ENCODE measurements around the gene EPC2. TPM values are rescaled to one million over a fixed set of nuclear protein-coding genes. Genes with fewer than 3 reads are reported as not detected.
A peak's percentile ranks its signal among the peaks of the same experiment; 100 is the strongest.

EPC2 gene
- total and polyA plus RNA-seq, 10 of the 15 experiments (the other 5 are each of a cell fraction or from before 2014, with no cell fraction given) = 2.0 to 16.5 (median 10.8) TPM

- no TSS peak for BruUV-seq (replicated peaks)
- ATAC-seq (peak; percentile 23), FAIRE-seq (no peak), DNase-seq (ENCODE audit: low read depth, low spot score) (no peak)
- no peak overlapping the region for H2AFZ ChIP-seq (ENCODE audit: control insufficient read depth, low read depth, low read length)
- ChIA-PET SMC1A (ENCODE audit: uncharacterized antibody, unreplicated experiment) (no interaction called here), CTCF (no interaction called here), POLR2A (no interaction called here), RAD21 (ENCODE audit: unreplicated experiment) (no interaction called here)
- H3K9ac ChIP-seq (ENCODE audit: control insufficient read depth, insufficient read depth, low read length) = no peak overlapping the region
- in situ Hi-C loops (cut with MboI) (no loop called here), intact Hi-C loops (cut with micrococcal nuclease; ENCODE audit: unreplicated experiment) (no loop called here)
- WGBS (ENCODE audit: insufficient coverage, insufficient replicate concordance, low lambda C conversion rate, missing lambda C conversion rate) = 100% methylated on average over 1 of the region's 1 CpG
- no peaks in the 10 kb centered on the region for H3K27me3 ChIP-seq (replicated peaks in 1 of 2; ENCODE audit: control insufficient read depth in 2 of 2, insufficient read depth in 2 of 2, low read length in 1 of 2)
- H4K20me1 ChIP-seq (ENCODE audit: control insufficient read depth, insufficient read depth) = no peaks in the 10 kb centered on the region
- H3K4me1 ChIP-seq (ENCODE audit: control insufficient read depth, insufficient read depth, low read length) = peaks cover 14% of the 10 kb centered on the region
- TF ChIP-seq ATF7 (IDR thresholded peaks at IDR 0.05; ENCODE audit: low read depth) = 0 out of 2 replicates have a peak, but pooled peaks have one; percentile 19
- no peak for TF ChIP-seq CEBPB (IDR thresholded peaks at IDR 0.05; ENCODE audit: borderline replicate concordance in 1 of 2, low read depth in 2 of 2, low read length in 2 of 2)
- peak; percentile 84 for TF ChIP-seq RUNX3 (IDR thresholded peaks at IDR 0.05; ENCODE audit: low read length)
- peak; percentile 77 for TF ChIP-seq TCF7 (IDR thresholded peaks at IDR 0.05; ENCODE audit: borderline replicate concordance)
- TF ChIP-seq MTA2 (IDR thresholded peaks at IDR 0.05; ENCODE audit: low read depth) = peak; percentile 90
- H3K4me3 ChIP-seq = no peak overlapping the region
- no peak overlapping the region for H3K27ac ChIP-seq (ENCODE audit: control insufficient read depth, insufficient read depth)
- H3K36me3 ChIP-seq (ENCODE audit: control insufficient read depth in 2 of 2, insufficient read depth in 2 of 2, low read length in 1 of 2) = no peaks in the 10 kb centered on the region; a peak in 1 of 4 replicates
- peak overlapping the region; percentile 30; the same call in 1 of the 2 replicates for H3K4me2 ChIP-seq (ENCODE audit: control insufficient read depth, insufficient read depth)
- H3K9me3 ChIP-seq (replicated peaks; ENCODE audit: control insufficient read depth, insufficient read depth, low read length) = peaks cover 3% of the 10 kb centered on the region
- peaks cover 22% of the 10 kb centered on the region for H3K79me2 ChIP-seq (ENCODE audit: control insufficient read depth, insufficient read depth, low read length)
Observed at GRCh38 chr2:148725564-148725963, 81.0 kb downstream of the EPC2 start.

- POLR2A ChIA-PET = no interaction called here
- WGBS (ENCODE audit: insufficient coverage, insufficient replicate concordance, low lambda C conversion rate, missing lambda C conversion rate) = 58% methylated on average over 3 of the region's 3 CpGs
- no peaks in the 10 kb centered on the region for H4K20me1 ChIP-seq (ENCODE audit: control insufficient read depth, insufficient read depth)
- peaks cover 10% of the 10 kb centered on the region for H3K4me1 ChIP-seq (ENCODE audit: control insufficient read depth, insufficient read depth, low read length)
- peaks cover 3% of the 10 kb centered on the region for H3K9me3 ChIP-seq (replicated peaks; ENCODE audit: control insufficient read depth, insufficient read depth, low read length)
- in situ Hi-C loops (cut with MboI) = no loop called here
- no peak overlapping the region for H3K9ac ChIP-seq (ENCODE audit: control insufficient read depth, insufficient read depth, low read length)
- peak overlapping the region; percentile 41 for H3K4me2 ChIP-seq (ENCODE audit: control insufficient read depth, insufficient read depth)
- SMC1A ChIA-PET (ENCODE audit: uncharacterized antibody, unreplicated experiment) = no interaction called here
- ATAC-seq (peak; percentile 81), DNase-seq (ENCODE audit: low read depth, low spot score) (peak; percentile 52), FAIRE-seq (peak; percentile 84)
- no peak overlapping the region for H3K27ac ChIP-seq (ENCODE audit: control insufficient read depth, insufficient read depth)
- TF ChIP-seq SREBF1 (IDR thresholded peaks at IDR 0.05; ENCODE audit: low read length) (no peak), RUNX3 (IDR thresholded peaks at IDR 0.05; ENCODE audit: low read length) (peak; percentile 32), ZNF622 (IDR thresholded peaks at IDR 0.05) (no peak), PRDM15 (CRISPR knock-in tag; IDR thresholded peaks at IDR 0.05) (no peak), RAD21 (IDR thresholded peaks at IDR 0.05; ENCODE audit: insufficient read depth, low read depth, low read length) (no peak), ZNF384 (IDR thresholded peaks at IDR 0.05; ENCODE audit: borderline replicate concordance, low read depth, low read length) (no peak)
- H3K4me3 ChIP-seq = no peak overlapping the region; the same call in 1 of the 2 replicates
- CTCF ChIA-PET = no interaction called here
- intact Hi-C loops (cut with micrococcal nuclease; ENCODE audit: unreplicated experiment) = no loop called here
- H3K27me3 ChIP-seq (replicated peaks in 1 of 2; ENCODE audit: control insufficient read depth in 2 of 2, insufficient read depth in 2 of 2, low read length in 1 of 2) = no peaks in the 10 kb centered on the region
- H2AFZ ChIP-seq (ENCODE audit: control insufficient read depth, low read depth, low read length) = no peak overlapping the region
- peaks cover 20% of the 10 kb centered on the region for H3K79me2 ChIP-seq (ENCODE audit: control insufficient read depth, insufficient read depth, low read length)
- H3K36me3 ChIP-seq (ENCODE audit: control insufficient read depth in 2 of 2, insufficient read depth in 2 of 2, low read length in 1 of 2) = no peaks in the 10 kb centered on the region; a peak in 1 of 4 replicates
- RAD21 ChIA-PET (ENCODE audit: unreplicated experiment) = no interaction called here
- no TSS peak for BruUV-seq (replicated peaks)
Observed at GRCh38 chr2:148726228-148726627, 81.7 kb downstream of the EPC2 start.
